ENCODE data around the gene GNAQ.

DNA sequence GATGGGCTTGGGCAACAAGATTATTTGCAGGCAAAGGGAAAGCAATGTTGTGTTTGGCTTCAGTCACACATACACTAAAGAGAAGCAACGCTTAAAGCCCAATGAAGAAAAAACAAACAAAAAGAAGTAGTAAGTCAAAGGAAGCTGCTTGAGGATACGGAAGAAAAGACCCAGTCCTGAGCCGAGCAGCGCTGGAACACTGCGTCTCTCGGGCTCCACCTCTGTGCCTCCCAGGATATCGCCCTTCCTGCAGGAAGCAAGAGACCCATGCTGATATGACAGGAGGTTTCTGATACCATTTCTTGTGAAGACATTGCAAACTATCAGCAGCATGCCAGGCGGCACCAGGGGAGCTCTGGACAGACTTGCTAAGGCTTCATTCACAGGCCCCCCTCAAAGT lies 9.9 kb downstream of the GNAQ start:
- TF ChIP-seq, protein P1, sequence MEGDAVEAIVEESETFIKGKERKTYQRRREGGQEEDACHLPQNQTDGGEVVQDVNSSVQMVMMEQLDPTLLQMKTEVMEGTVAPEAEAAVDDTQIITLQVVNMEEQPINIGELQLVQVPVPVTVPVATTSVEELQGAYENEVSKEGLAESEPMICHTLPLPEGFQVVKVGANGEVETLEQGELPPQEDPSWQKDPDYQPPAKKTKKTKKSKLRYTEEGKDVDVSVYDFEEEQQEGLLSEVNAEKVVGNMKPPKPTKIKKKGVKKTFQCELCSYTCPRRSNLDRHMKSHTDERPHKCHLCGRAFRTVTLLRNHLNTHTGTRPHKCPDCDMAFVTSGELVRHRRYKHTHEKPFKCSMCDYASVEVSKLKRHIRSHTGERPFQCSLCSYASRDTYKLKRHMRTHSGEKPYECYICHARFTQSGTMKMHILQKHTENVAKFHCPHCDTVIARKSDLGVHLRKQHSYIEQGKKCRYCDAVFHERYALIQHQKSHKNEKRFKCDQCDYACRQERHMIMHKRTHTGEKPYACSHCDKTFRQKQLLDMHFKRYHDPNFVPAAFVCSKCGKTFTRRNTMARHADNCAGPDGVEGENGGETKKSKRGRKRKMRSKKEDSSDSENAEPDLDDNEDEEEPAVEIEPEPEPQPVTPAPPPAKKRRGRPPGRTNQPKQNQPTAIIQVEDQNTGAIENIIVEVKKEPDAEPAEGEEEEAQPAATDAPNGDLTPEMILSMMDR (optimal IDR thresholded peaks at IDR 0.05 in 1 of 3, IDR thresholded peaks at IDR 0.05 in 1 of 3, conservative IDR thresholded peaks at IDR 0.05 in 1 of 3; ENCODE audit: extremely low read depth in 1 of 3, insufficient read depth in 2 of 3, low read length in 3 of 3), result no peak
- no peak for TF ChIP-seq EZH2 (IDR thresholded peaks at IDR 0.05; ENCODE audit: low read length)

All from keratinocyte (primary cell).